Mesendoderm (in vitro differentiated cells): ENCODE results near the gene BANF2.
A peak's percentile ranks its signal among the peaks of the same experiment; 100 is the strongest.
"Not testable (repeated sequence)": the region's sequence is repeated elsewhere in the genome, so short reads cannot be mapped to it uniquely, and the experiment has no call there.

Source experiments
- DNase-seq: peaks from one replicate; pipeline ENCODE4 v3.0.0; 2013
- H2AK5ac ChIP-seq: 2 replicates; pipeline ENCODE4 v1.6.1; 2013; ENCODE audit warnings: low read length, inconsistent platforms
- H2BK120ac ChIP-seq: 2 replicates; pipeline ENCODE4 v1.6.1; 2013; ENCODE audit warnings: low read depth, mild to moderate bottlenecking, low read length, moderate library complexity, mixed read lengths
- H2BK15ac ChIP-seq: replicated peaks from 2 replicates; pipeline ENCODE4 v1.6.1; 2013; ENCODE audit warnings: low read depth, mild to moderate bottlenecking, moderate library complexity
- H2BK5ac ChIP-seq: 2 replicates; pipeline ENCODE4 v1.6.1; 2013; ENCODE audit warnings: low read length, inconsistent platforms
- H3K18ac ChIP-seq: 2 replicates; pipeline ENCODE4 v1.6.1; 2013; ENCODE audit warnings: mild to moderate bottlenecking, low read length, mixed read lengths
- H3K23ac ChIP-seq: one replicate; pipeline ENCODE4 v1.6.1; 2013; ENCODE audit warnings: low read length
- H3K27ac ChIP-seq: 2 replicates; pipeline ENCODE4 v1.5.1; 2013; ENCODE audit warnings: low read depth, mild to moderate bottlenecking, inconsistent platforms, low read length, moderate library complexity
- H3K27me3 ChIP-seq: 2 replicates; pipeline ENCODE4 v1.6.1; 2013; ENCODE audit warnings: low read length, control low read depth, mild to moderate bottlenecking, inconsistent platforms; ENCODE audit not compliant: insufficient read depth, poor library complexity
- H3K36me3 ChIP-seq: 2 replicates; pipeline ENCODE4 v1.6.1; 2013; ENCODE audit warnings: low read length, inconsistent platforms; ENCODE audit not compliant: control insufficient read depth, insufficient read depth
- H3K4ac ChIP-seq: one replicate; pipeline ENCODE4 v1.6.1; 2013; ENCODE audit warnings: low read depth, mild to moderate bottlenecking, low read length, moderate library complexity
- H3K4me1 ChIP-seq: 2 replicates; pipeline ENCODE4 v1.6.1; 2013; ENCODE audit warnings: low read depth, low read length, inconsistent platforms; ENCODE audit not compliant: control insufficient read depth
- H3K4me2 ChIP-seq: 2 replicates; pipeline ENCODE4 v1.6.1; 2013; ENCODE audit warnings: low read length
- H3K4me3 ChIP-seq: 2 replicates; pipeline ENCODE4 v1.5.1; 2013; ENCODE audit warnings: mild to moderate bottlenecking, low read length
- H3K56ac ChIP-seq: one replicate; pipeline ENCODE4 v1.6.1; 2013; ENCODE audit warnings: low read length
- H3K79me1 ChIP-seq: 2 replicates; pipeline ENCODE4 v1.6.1; 2013; ENCODE audit warnings: low read length, inconsistent platforms
- H3K79me2 ChIP-seq: 2 replicates; pipeline ENCODE4 v1.6.1; 2013; ENCODE audit warnings: mild to moderate bottlenecking, low read length; ENCODE audit not compliant: control insufficient read depth, insufficient read depth
- H3K9ac ChIP-seq: 2 replicates; pipeline ENCODE4 v1.6.1; 2013; ENCODE audit warnings: low read length, inconsistent platforms
- H4K5ac ChIP-seq: one replicate; pipeline ENCODE4 v1.6.1; 2013; ENCODE audit warnings: low read length
- H4K8ac ChIP-seq: one replicate; pipeline ENCODE4 v1.6.1; 2013; ENCODE audit warnings: low read depth, mild to moderate bottlenecking, control low read depth, low read length, moderate library complexity
- WGBS: extraction: QIAGEN DNeasy Blood & Tissue Kit; methylation state at CpG from one replicate; pipeline ENCODE4 v1.1.7; 2013; ENCODE audit warnings: low lambda C conversion rate, missing lambda C conversion rate; ENCODE audit not compliant: insufficient coverage; ENCODE audit errors: extremely low coverage; 5-methylcytosine and 5-hydroxymethylcytosine counted together

The BANF2 gene

GRCh38 chr20:17765584-17765983, 65.8 kb downstream of the BANF2 start:
- Histone ChIP-seq H3K27me3 (no peaks in the 10 kb centered on the region), H2AK5ac (no peak overlapping the region), H3K79me2 (no peaks in the 10 kb centered on the region), H4K5ac (no peak overlapping the region), H3K4ac (no peak overlapping the region), H3K4me3 (no peak overlapping the region), H3K79me1 (no peaks in the 10 kb centered on the region), H3K23ac (no peak overlapping the region), H2BK5ac (no peak overlapping the region), H3K56ac (no peak overlapping the region), H3K9ac (no peak overlapping the region), H3K36me3 (no peaks in the 10 kb centered on the region), H2BK120ac (no peak overlapping the region), H3K27ac (no peak overlapping the region), H4K8ac (no peak overlapping the region), H3K4me2 (no peak overlapping the region), H2BK15ac (no peak overlapping the region), H3K4me1 (peaks cover 6% of the 10 kb centered on the region), H3K18ac (no peak overlapping the region)
- whole genome bisulfite sequencing: no CpG with 5 or more reads among the region's 7 CpGs
- no peak for DNase-seq

GRCh38 chr20:17766226-17766625, 66.5 kb downstream of the BANF2 start:
- Histone ChIP-seq H3K27ac (no peak overlapping the region), H3K18ac (no peak overlapping the region), H3K36me3 (no peaks in the 10 kb centered on the region), H3K4me2 (no peak overlapping the region), H3K27me3 (no peaks in the 10 kb centered on the region), H2BK120ac (no peak overlapping the region), H3K4me3 (no peak overlapping the region), H2BK5ac (no peak overlapping the region), H3K79me1 (no peaks in the 10 kb centered on the region), H4K8ac (no peak overlapping the region), H2AK5ac (no peak overlapping the region), H4K5ac (no peak overlapping the region), H3K79me2 (no peaks in the 10 kb centered on the region), H3K9ac (no peak overlapping the region), H3K4ac (no peak overlapping the region), H3K4me1 (peaks cover 6% of the 10 kb centered on the region), H3K23ac (no peak overlapping the region), H2BK15ac (no peak overlapping the region), H3K56ac (no peak overlapping the region)
- DNase-seq: no peak
- no CpG with 5 or more reads among the region's 3 CpGs for WGBS

- Histone ChIP-seq H3K79me2 (no peaks in the 10 kb centered on the region), H3K79me1 (no peaks in the 10 kb centered on the region), H2BK120ac (no peak overlapping the region), H3K9ac (no peak overlapping the region), H3K27me3 (no peaks in the 10 kb centered on the region), H3K36me3 (no peaks in the 10 kb centered on the region), H3K4me3 (no peak overlapping the region), H3K4ac (no peak overlapping the region), H2BK5ac (no peak overlapping the region), H3K18ac (no peak overlapping the region), H3K56ac (no peak overlapping the region), H3K4me2 (no peak overlapping the region), H2BK15ac (no peak overlapping the region), H3K27ac (no peak overlapping the region), H4K8ac (no peak overlapping the region), H4K5ac (no peak overlapping the region), H3K4me1 (peaks cover 6% of the 10 kb centered on the region), H3K23ac (no peak overlapping the region), H2AK5ac (no peak overlapping the region)
- no peak for DNase-seq
- no CpG with 5 or more reads among the region's 2 CpGs for WGBS
Observed at GRCh38 chr20:17767624-17768023, 67.9 kb downstream of the BANF2 start.

- WGBS: no CpG with 5 or more reads among the region's 2 CpGs
Observed at GRCh38 chr20:17768271-17768670, 68.5 kb downstream of the BANF2 start.

GRCh38 chr20:17769716-17770115, 70.0 kb downstream of the BANF2 start:
- not testable (repeated sequence) for H3K27me3 ChIP-seq, H3K36me3 ChIP-seq, H3K79me1 ChIP-seq, H3K23ac ChIP-seq, H3K27ac ChIP-seq, H3K56ac ChIP-seq, H3K18ac ChIP-seq, H3K4me3 ChIP-seq, H2AK5ac ChIP-seq, H3K4me2 ChIP-seq, H4K8ac ChIP-seq, H3K79me2 ChIP-seq, DNase-seq, H2BK15ac ChIP-seq, H3K4ac ChIP-seq, H3K4me1 ChIP-seq, H2BK120ac ChIP-seq, H2BK5ac ChIP-seq, H3K9ac ChIP-seq, H4K5ac ChIP-seq
- WGBS: no CpG with 5 or more reads among the region's 8 CpGs

More at GRCh38 chr20:17768271-17768670, 68.5 kb downstream of the BANF2 start:
- H2BK15ac ChIP-seq: no peak overlapping the region
- no peak overlapping the region for H3K4me3 ChIP-seq
- no peaks in the 10 kb centered on the region for H3K79me1 ChIP-seq
- no peak overlapping the region for H3K4me2 ChIP-seq
- H3K4ac ChIP-seq: no peak overlapping the region
- no peak overlapping the region for H4K5ac ChIP-seq
- H3K56ac ChIP-seq: no peak overlapping the region
- H3K9ac ChIP-seq: no peak overlapping the region
- no peak overlapping the region for H4K8ac ChIP-seq
- no peaks in the 10 kb centered on the region for H3K27me3 ChIP-seq
- H3K18ac ChIP-seq: no peak overlapping the region
- no peak overlapping the region for H3K23ac ChIP-seq
- no peaks in the 10 kb centered on the region for H3K36me3 ChIP-seq
- H3K27ac ChIP-seq: no peak overlapping the region
- H3K4me1 ChIP-seq: peaks cover 3% of the 10 kb centered on the region
- no peak overlapping the region for H2BK5ac ChIP-seq
- no peak for DNase-seq
- H2AK5ac ChIP-seq: no peak overlapping the region
- no peaks in the 10 kb centered on the region for H3K79me2 ChIP-seq
- H2BK120ac ChIP-seq: no peak overlapping the region

- H3K9ac ChIP-seq: no peak overlapping the region
- no peak overlapping the region for H3K27ac ChIP-seq
- H2BK15ac ChIP-seq: no peak overlapping the region
Observed at GRCh38 chr20:17771206-17772004, 71.6 kb downstream of the BANF2 start.

More at GRCh38 chr20:17771206-17772004, 71.6 kb downstream of the BANF2 start:
- no peaks in the 10 kb centered on the region for H3K27me3 ChIP-seq
- H3K23ac ChIP-seq: no peak overlapping the region
- H3K4me2 ChIP-seq: no peak overlapping the region
- no peak overlapping the region for H4K8ac ChIP-seq
- peak; percentile 24 for DNase-seq
- H2BK120ac ChIP-seq: no peak overlapping the region
- no peaks in the 10 kb centered on the region for H3K79me1 ChIP-seq
- no peak overlapping the region for H3K4ac ChIP-seq
- H3K4me1 ChIP-seq: no peaks in the 10 kb centered on the region
- H2AK5ac ChIP-seq: no peak overlapping the region
- H4K5ac ChIP-seq: no peak overlapping the region
- H3K36me3 ChIP-seq: no peaks in the 10 kb centered on the region
- H3K18ac ChIP-seq: no peak overlapping the region
- no CpG with 5 or more reads among the region's 19 CpGs for WGBS
- H3K4me3 ChIP-seq: no peak overlapping the region
- no peak overlapping the region for H3K56ac ChIP-seq
- H2BK5ac ChIP-seq: no peak overlapping the region
- H3K79me2 ChIP-seq: no peaks in the 10 kb centered on the region
